ENCODE results near the gene PLXNC1. TPM values are rescaled to one million over a fixed set of nuclear protein-coding genes. Genes with fewer than 3 reads are reported as not detected.

PLXNC1 gene
- total RNA-seq, 1 donor from 2014 or later: 4.9 TPM

- H3K27ac Mint-ChIP-seq (ENCODE audit: unreplicated experiment): no peak overlapping the region
- H3K27me3 Mint-ChIP-seq (ENCODE audit: unreplicated experiment): peaks cover 4% of the 10 kb centered on the region
- no peaks in the 10 kb centered on the region for H3K36me3 Mint-ChIP-seq (ENCODE audit: unreplicated experiment)
- no peaks in the 10 kb centered on the region for H3K4me1 Mint-ChIP-seq (ENCODE audit: low read depth, unreplicated experiment)
- H3K4me3 Mint-ChIP-seq (ENCODE audit: unreplicated experiment): no peak overlapping the region
- DNase-seq: no peak
- no peaks in the 10 kb centered on the region for H3K9me3 Mint-ChIP-seq (ENCODE audit: unreplicated experiment)
- no peak for TF ChIP-seq CTCF (IDR thresholded peaks at IDR 0.05; ENCODE audit: partially characterized antibody, unreplicated experiment)
Measured at GRCh38 chr12:94157981-94158411, 9.6 kb downstream of the PLXNC1 start.

DNA sequence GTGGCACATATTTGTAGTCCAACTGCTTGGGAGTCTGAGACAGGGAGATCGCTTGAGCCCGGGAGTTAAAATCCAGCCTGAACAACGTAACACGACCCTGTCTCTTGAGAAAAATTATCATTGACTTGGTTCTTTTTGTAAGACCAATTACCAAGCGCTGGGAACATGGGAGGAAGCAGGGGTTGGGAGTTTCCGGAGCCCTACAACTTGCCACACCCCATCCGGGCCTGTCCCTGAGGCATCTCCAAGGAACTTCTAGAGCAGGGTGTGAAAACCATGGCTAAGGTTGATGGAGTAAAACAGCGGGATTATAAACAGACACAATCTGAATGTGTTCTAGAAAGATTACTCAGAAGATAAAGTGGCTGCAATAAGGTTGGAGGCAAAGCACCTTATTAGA is 10.3 kb downstream of the PLXNC1 start:
- Mint-ChIP-seq H3K36me3 (ENCODE audit: unreplicated experiment) (no peaks in the 10 kb centered on the region), H3K4me1 (ENCODE audit: low read depth, unreplicated experiment) (no peaks in the 10 kb centered on the region), H3K27ac (ENCODE audit: unreplicated experiment) (no peak overlapping the region), H3K9me3 (ENCODE audit: unreplicated experiment) (no peaks in the 10 kb centered on the region), H3K27me3 (ENCODE audit: unreplicated experiment) (peaks cover 2% of the 10 kb centered on the region), H3K4me3 (ENCODE audit: unreplicated experiment) (no peak overlapping the region)
- TF ChIP-seq CTCF (IDR thresholded peaks at IDR 0.05; ENCODE audit: partially characterized antibody, unreplicated experiment): no peak
- no peak for DNase-seq

GRCh38 chr12:94162108-94162507 is 13.7 kb downstream of the PLXNC1 start:
- peaks cover 2% of the 10 kb centered on the region for H3K27me3 Mint-ChIP-seq (ENCODE audit: unreplicated experiment)
- no peaks in the 10 kb centered on the region for H3K36me3 Mint-ChIP-seq (ENCODE audit: unreplicated experiment)
- no peak for TF ChIP-seq CTCF (IDR thresholded peaks at IDR 0.05; ENCODE audit: partially characterized antibody, unreplicated experiment)
- no peak overlapping the region for H3K4me3 Mint-ChIP-seq (ENCODE audit: unreplicated experiment)
- H3K9me3 Mint-ChIP-seq (ENCODE audit: unreplicated experiment): no peaks in the 10 kb centered on the region
- H3K4me1 Mint-ChIP-seq (ENCODE audit: low read depth, unreplicated experiment): peaks cover 4% of the 10 kb centered on the region
- no peak for DNase-seq
- H3K27ac Mint-ChIP-seq (ENCODE audit: unreplicated experiment): no peak overlapping the region

DNA sequence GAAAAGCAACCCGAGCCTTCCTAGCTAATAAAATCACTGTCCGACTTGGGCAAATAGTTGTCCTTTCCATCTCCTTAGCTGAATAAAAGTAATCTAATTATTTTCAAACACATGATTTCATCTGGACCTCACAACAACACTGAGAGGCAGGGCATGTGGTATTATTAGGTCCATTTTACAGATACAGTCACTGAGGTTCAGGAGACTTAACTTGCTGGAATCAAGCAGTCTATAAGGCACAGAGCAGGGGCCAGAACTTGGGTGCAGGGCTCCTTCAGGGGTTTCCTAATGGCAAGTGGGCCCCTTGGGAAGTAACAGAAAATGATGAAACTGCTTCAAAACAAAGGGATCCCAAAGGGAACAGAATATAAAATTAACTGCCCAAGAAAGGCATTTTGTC is 15.5 kb downstream of the PLXNC1 start:
- H3K4me1 Mint-ChIP-seq (ENCODE audit: low read depth, unreplicated experiment): peaks cover 4% of the 10 kb centered on the region

GRCh38 chr12:94165138-94165537 is 16.8 kb downstream of the PLXNC1 start:
- DNase-seq: no peak
- TF ChIP-seq CTCF (IDR thresholded peaks at IDR 0.05; ENCODE audit: partially characterized antibody, unreplicated experiment): no peak
- Mint-ChIP-seq H3K9me3 (ENCODE audit: unreplicated experiment) (no peaks in the 10 kb centered on the region), H3K36me3 (ENCODE audit: unreplicated experiment) (no peaks in the 10 kb centered on the region), H3K27me3 (ENCODE audit: unreplicated experiment) (peaks cover 3% of the 10 kb centered on the region), H3K4me1 (ENCODE audit: low read depth, unreplicated experiment) (peaks cover 4% of the 10 kb centered on the region), H3K27ac (ENCODE audit: unreplicated experiment) (no peak overlapping the region), H3K4me3 (ENCODE audit: unreplicated experiment) (no peak overlapping the region)

More for the DNA sequence above, 15.5 kb downstream of the PLXNC1 start:
- H3K27me3 Mint-ChIP-seq (ENCODE audit: unreplicated experiment): peaks cover 3% of the 10 kb centered on the region
- no peaks in the 10 kb centered on the region for H3K36me3 Mint-ChIP-seq (ENCODE audit: unreplicated experiment)
- no peak for TF ChIP-seq CTCF (IDR thresholded peaks at IDR 0.05; ENCODE audit: partially characterized antibody, unreplicated experiment)
- no peak for DNase-seq
- no peaks in the 10 kb centered on the region for H3K9me3 Mint-ChIP-seq (ENCODE audit: unreplicated experiment)
- no peak overlapping the region for H3K27ac Mint-ChIP-seq (ENCODE audit: unreplicated experiment)
- H3K4me3 Mint-ChIP-seq (ENCODE audit: unreplicated experiment): no peak overlapping the region
